ENCODE data around the gene ASCL5. TPM values are rescaled to one million over a fixed set of nuclear protein-coding genes. Genes with fewer than 3 reads are reported as not detected.

The ASCL5 gene
- total RNA-seq, 1 experiment from 2014 or later: 0.31 TPM

- Mint-ChIP-seq H3K4me3 (no peak overlapping the region), H3K4me1 (peaks cover 6% of the 10 kb centered on the region; the same call in 1 of the 2 replicates), H3K9me3 (no peaks in the 10 kb centered on the region), H3K36me3 (no peaks in the 10 kb centered on the region), H3K27ac (no peak overlapping the region), H3K27me3 (ENCODE audit: low read depth) (no peaks in the 10 kb centered on the region)
- ChIA-PET CTCF (interaction anchor here (0.5 to 3.0 kb wide), 7 partner anchors 9 to 1083 kb away, joined by 3 to 18 read pairs (median 3); no protein-coding TSS in a partner anchor), POLR2A (no interaction called here)
- no peak for TF ChIP-seq ZNF281 (CRISPR knock-in tag; IDR thresholded peaks at IDR 0.05)
- TF ChIP-seq STAT6 (CRISPR knock-in tag; conservative IDR thresholded peaks at IDR 0.05; ENCODE audit: low read depth): no peak
- TF ChIP-seq NR3C1 (CRISPR knock-in tag; conservative IDR thresholded peaks at IDR 0.05; ENCODE audit: low read depth): no peak
- TF ChIP-seq SMAD3 (CRISPR knock-in tag; IDR thresholded peaks at IDR 0.05; ENCODE audit: borderline replicate concordance): no peak
- TF ChIP-seq FOXK1 (CRISPR knock-in tag; IDR thresholded peaks at IDR 0.05): no peak
- no peak for TF ChIP-seq TP53 (CRISPR knock-in tag; IDR thresholded peaks at IDR 0.05)
- no peak for TF ChIP-seq PRDM15 (CRISPR knock-in tag; IDR thresholded peaks at IDR 0.05)
- TF ChIP-seq ERG (CRISPR knock-in tag; IDR thresholded peaks at IDR 0.05): no peak
- no peak for TF ChIP-seq KAT7 (CRISPR knock-in tag; IDR thresholded peaks at IDR 0.05; ENCODE audit: borderline replicate concordance)
- no peak for TF ChIP-seq ZNF671 (CRISPR knock-in tag; IDR thresholded peaks at IDR 0.05)
- no peak for TF ChIP-seq JAZF1 (CRISPR knock-in tag; IDR thresholded peaks at IDR 0.05)
- no peak for TF ChIP-seq ZBTB43 (CRISPR knock-in tag; IDR thresholded peaks at IDR 0.05)
- no peak for TF ChIP-seq ZNF416 (CRISPR knock-in tag; IDR thresholded peaks at IDR 0.05)
- no peak for TF ChIP-seq ZNF121 (CRISPR knock-in tag; IDR thresholded peaks at IDR 0.05)
- no peak for TF ChIP-seq E2F4 (CRISPR knock-in tag; IDR thresholded peaks at IDR 0.05; ENCODE audit: borderline replicate concordance, low read depth)
- no peak for TF ChIP-seq NR2C2 (CRISPR knock-in tag; IDR thresholded peaks at IDR 0.05)
- no peak for DNase-seq (ENCODE audit: low spot score)
- no peak for ATAC-seq
Measured at GRCh38 chr1:201089596-201089995, 37.4 kb downstream of the ASCL5 start.

Measured in WTC11 (cell line).